Measurements from ENCODE around the gene SPATA9.

The SPATA9 gene

DNA sequence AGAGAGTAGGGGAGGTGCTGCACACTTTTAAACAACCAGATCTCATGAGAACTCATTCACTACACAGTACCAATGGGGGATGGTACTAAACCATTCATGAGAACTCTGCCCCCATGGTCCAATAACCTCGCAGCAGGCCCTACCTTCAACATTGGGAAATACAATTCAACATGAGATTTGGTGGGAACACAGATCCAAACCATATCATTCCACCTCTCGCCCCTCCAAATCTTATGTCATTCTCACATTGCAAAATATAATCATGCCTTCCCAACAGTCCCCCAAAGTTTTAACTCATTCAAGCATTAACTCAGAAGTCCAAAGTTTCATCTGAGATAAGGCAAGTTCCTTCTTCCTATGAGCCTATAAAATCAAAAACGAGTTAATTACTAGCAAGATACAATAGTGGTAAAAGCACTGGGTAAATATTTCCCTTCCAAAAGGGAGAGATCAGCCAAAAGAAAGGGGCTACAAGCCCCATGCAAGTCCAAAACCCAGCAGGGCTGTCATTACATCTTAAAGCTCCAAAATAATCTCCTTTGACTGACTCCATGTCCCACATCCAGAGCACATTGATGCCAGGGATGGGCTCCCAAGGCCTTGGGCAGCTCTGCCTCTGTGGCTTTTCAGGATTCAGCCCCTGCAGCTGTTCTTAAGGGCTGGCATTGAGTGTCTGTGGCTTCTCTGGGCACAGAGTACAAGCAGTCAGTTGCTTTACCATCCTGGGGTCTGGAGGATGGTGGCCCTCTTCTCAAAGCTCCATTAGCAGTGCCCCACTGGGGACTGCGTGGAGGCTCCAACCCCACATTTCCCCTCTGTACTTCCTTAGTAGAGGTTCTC lies 54.6 kb downstream of the SPATA9 start:
- no peak overlapping the region for H3K4me3 ChIP-seq (ENCODE audit: insufficient read depth, low read depth, low read length)
- H3K9me3 ChIP-seq (ENCODE audit: control insufficient read depth, low read length) = no peaks in the 10 kb centered on the region
- H3K4me1 ChIP-seq (ENCODE audit: control insufficient read depth, insufficient read depth, low read length) = no peaks in the 10 kb centered on the region
- peaks cover 9% of the 10 kb centered on the region for H3K27me3 ChIP-seq (ENCODE audit: control insufficient read depth, insufficient read depth, low read length, poor library complexity, severe bottlenecking)
- H3K36me3 ChIP-seq (ENCODE audit: control insufficient read depth, insufficient read depth, low read length) = no peaks in the 10 kb centered on the region
- no peak overlapping the region for H3K27ac ChIP-seq (ENCODE audit: insufficient read depth, low read depth, low read length, poor library complexity, severe bottlenecking)
- WGBS, 2 experiments = 90% methylated on average over 3 to 4 of the region's 4 CpGs

DNA sequence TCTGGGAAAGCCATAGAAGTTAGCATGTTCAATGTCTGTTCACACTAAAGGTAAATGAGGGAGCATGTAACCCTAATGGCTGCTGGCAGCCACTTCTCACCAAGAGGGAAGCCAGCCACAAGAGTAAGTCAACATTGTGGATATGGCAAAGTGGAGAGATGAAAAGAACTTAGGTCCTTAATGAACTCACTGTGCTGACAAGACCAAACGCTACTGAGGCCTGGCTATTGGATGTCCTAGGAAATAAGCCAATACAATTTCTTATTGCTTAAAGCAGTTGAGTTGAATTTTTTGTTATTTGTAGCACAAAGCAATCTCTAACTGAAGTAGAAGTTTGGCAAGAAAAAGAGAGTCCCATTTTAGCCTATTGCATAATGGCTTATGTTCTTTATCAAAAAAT lies 56.1 kb downstream of the SPATA9 start:
- Histone ChIP-seq H3K27me3 (ENCODE audit: control insufficient read depth, insufficient read depth, low read length, poor library complexity, severe bottlenecking) (peaks cover 24% of the 10 kb centered on the region), H3K9me3 (ENCODE audit: control insufficient read depth, low read length) (no peaks in the 10 kb centered on the region), H3K36me3 (ENCODE audit: control insufficient read depth, insufficient read depth, low read length) (no peaks in the 10 kb centered on the region), H3K4me1 (ENCODE audit: control insufficient read depth, insufficient read depth, low read length) (no peaks in the 10 kb centered on the region), H3K4me3 (ENCODE audit: insufficient read depth, low read depth, low read length) (no peak overlapping the region), H3K27ac (ENCODE audit: insufficient read depth, low read depth, low read length, poor library complexity, severe bottlenecking) (no peak overlapping the region)
- WGBS, 2 experiments = 94 to 95% methylated on average over 1 of the region's 1 CpG

DNA sequence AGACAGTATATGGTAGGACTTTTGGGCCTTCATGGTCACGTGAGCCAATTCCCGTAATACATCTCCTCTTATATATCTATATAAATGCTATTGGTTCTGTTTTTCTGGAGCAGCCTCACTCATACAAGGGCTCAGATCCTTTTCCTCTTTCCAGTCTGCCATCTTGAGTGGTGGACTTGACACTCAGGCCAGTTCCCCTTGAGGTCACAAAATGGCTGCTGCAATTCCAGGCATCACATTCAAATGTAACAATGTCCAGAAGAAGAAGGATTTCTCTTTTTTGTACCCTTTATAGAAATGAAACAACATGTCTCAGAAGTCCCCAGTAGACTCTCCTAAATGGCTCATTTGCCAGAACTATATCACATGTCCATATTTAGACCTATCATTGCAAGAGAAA lies 58.4 kb downstream of the SPATA9 start:
- Histone ChIP-seq H3K4me1 (ENCODE audit: control insufficient read depth, insufficient read depth, low read length) (no peaks in the 10 kb centered on the region), H3K36me3 (ENCODE audit: control insufficient read depth, insufficient read depth, low read length) (no peaks in the 10 kb centered on the region), H3K27me3 (ENCODE audit: control insufficient read depth, insufficient read depth, low read length, poor library complexity, severe bottlenecking) (peaks cover 47% of the 10 kb centered on the region), H3K4me3 (ENCODE audit: insufficient read depth, low read depth, low read length) (no peak overlapping the region), H3K27ac (ENCODE audit: insufficient read depth, low read depth, low read length, poor library complexity, severe bottlenecking) (no peak overlapping the region), H3K9me3 (ENCODE audit: control insufficient read depth, low read length) (no peaks in the 10 kb centered on the region)
- 100% methylated on average over 1 to 2 of the region's 2 CpGs for WGBS, 2 experiments

DNA sequence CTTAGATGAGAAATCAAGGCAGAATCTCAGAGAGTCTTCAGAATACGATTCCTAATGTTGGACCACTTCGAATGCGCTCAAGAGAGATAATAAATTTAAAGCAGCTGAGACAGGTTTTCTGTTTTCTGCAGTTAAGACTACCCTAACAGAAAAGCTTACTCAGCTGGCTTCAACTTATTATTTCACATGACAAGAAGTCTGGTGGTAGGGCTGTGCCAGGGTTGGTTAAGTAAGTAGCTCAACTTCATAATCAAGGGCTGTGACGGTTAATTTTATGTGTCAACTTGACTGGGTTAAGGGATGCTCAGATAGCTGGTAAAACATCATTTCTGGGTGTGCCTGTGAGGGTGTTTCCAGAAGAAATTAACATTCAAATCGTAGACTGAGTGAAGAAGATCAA lies 59.1 kb downstream of the SPATA9 start:
- H3K27me3 ChIP-seq (ENCODE audit: control insufficient read depth, insufficient read depth, low read length, poor library complexity, severe bottlenecking) = peaks cover 54% of the 10 kb centered on the region
- H3K27ac ChIP-seq (ENCODE audit: insufficient read depth, low read depth, low read length, poor library complexity, severe bottlenecking) = no peak overlapping the region
- no peaks in the 10 kb centered on the region for H3K36me3 ChIP-seq (ENCODE audit: control insufficient read depth, insufficient read depth, low read length)

DNA sequence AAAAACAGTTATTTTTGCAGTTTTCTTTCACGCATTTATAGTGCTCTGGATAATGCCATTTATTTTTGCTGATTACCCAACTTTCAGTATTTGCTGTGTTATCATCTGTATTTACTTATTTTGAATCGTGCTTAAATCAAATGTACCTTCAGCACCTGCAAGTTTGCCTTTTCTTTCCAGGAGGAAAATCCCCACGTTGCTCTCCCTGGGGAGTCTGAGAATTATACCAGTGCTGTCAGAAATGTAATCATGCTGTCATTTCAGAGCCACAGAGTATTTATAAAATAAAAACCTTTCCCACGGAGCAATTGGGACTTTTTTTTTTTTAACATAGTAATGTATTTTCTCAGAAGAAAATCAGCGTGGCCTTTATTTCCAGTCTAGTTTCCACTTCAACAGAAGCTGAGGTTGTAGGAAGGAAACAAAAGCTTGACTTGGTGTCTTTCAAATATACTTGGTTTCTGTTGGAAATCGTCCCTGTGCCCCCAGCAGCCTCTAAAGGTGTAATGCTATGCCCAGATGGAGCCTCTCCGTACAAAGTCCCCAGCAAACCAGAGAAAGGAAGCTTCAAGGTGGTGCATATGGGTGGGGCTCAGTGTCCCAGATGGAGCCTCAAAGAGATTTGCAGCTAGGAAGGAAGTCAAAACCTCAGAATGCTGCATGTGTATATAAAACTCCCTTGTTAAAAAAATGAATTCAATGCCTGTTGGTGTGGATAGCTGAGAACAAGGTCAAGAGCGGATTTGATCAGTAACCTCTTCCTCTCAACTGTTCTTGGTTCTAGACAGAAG lies 60.8 kb downstream of the SPATA9 start:
- Histone ChIP-seq H3K27me3 (ENCODE audit: control insufficient read depth, insufficient read depth, low read length, poor library complexity, severe bottlenecking) (peaks cover 68% of the 10 kb centered on the region), H3K4me1 (ENCODE audit: control insufficient read depth, insufficient read depth, low read length) (no peaks in the 10 kb centered on the region), H3K27ac (ENCODE audit: insufficient read depth, low read depth, low read length, poor library complexity, severe bottlenecking) (no peak overlapping the region), H3K9me3 (ENCODE audit: control insufficient read depth, low read length) (no peaks in the 10 kb centered on the region), H3K36me3 (ENCODE audit: control insufficient read depth, insufficient read depth, low read length) (no peaks in the 10 kb centered on the region), H3K4me3 (ENCODE audit: insufficient read depth, low read depth, low read length) (no peak overlapping the region)
- WGBS, 2 experiments = 67 to 78% methylated on average over 6 to 8 of the region's 8 CpGs

More for the DNA sequence above, 59.1 kb downstream of the SPATA9 start:
- Histone ChIP-seq H3K4me3 (ENCODE audit: insufficient read depth, low read depth, low read length) (no peak overlapping the region), H3K4me1 (ENCODE audit: control insufficient read depth, insufficient read depth, low read length) (no peaks in the 10 kb centered on the region), H3K9me3 (ENCODE audit: control insufficient read depth, low read length) (no peaks in the 10 kb centered on the region)
- WGBS, 2 experiments = 95 to 96% methylated on average over 5 of the region's 5 CpGs

DNA sequence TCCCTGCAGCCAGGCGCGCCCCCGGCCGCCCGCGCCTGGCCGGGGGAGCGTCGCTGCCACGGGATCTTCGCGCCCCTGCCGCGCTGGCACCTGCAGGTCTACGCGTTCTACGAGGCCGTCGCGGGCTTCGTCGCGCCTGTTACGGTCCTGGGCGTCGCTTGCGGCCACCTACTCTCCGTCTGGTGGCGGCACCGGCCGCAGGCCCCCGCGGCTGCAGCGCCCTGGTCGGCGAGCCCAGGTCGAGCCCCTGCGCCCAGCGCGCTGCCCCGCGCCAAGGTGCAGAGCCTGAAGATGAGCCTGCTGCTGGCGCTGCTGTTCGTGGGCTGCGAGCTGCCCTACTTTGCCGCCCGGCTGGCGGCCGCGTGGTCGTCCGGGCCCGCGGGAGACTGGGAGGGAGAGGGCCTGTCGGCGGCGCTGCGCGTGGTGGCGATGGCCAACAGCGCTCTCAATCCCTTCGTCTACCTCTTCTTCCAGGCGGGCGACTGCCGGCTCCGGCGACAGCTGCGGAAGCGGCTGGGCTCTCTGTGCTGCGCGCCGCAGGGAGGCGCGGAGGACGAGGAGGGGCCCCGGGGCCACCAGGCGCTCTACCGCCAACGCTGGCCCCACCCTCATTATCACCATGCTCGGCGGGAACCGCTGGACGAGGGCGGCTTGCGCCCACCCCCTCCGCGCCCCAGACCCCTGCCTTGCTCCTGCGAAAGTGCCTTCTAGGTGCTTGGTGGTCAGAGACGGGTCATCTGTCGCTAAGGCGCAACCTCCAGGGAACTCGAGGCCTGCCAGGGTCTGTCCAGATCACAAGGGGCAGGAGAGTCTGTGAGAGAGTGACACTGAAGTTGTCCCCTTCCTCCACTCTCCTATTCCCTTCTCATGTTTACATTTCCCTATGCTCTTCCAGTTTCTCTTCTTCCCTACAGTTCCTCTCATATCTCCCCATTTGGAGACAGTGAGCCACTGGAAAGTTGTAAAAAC lies 61.6 kb downstream of the SPATA9 start:
- peak overlapping the region; percentile 46 for H3K4me3 ChIP-seq (ENCODE audit: insufficient read depth, low read depth, low read length)
- H3K27me3 ChIP-seq (ENCODE audit: control insufficient read depth, insufficient read depth, low read length, poor library complexity, severe bottlenecking) = peaks cover 71% of the 10 kb centered on the region
- H3K36me3 ChIP-seq (ENCODE audit: control insufficient read depth, insufficient read depth, low read length) = no peaks in the 10 kb centered on the region
- H3K4me1 ChIP-seq (ENCODE audit: control insufficient read depth, insufficient read depth, low read length) = no peaks in the 10 kb centered on the region
- H3K9me3 ChIP-seq (ENCODE audit: control insufficient read depth, low read length) = no peaks in the 10 kb centered on the region
- WGBS, 2 experiments = 1% methylated on average over 92 of the region's 92 CpGs
- H3K27ac ChIP-seq (ENCODE audit: insufficient read depth, low read depth, low read length, poor library complexity, severe bottlenecking) = no peak overlapping the region

DNA sequence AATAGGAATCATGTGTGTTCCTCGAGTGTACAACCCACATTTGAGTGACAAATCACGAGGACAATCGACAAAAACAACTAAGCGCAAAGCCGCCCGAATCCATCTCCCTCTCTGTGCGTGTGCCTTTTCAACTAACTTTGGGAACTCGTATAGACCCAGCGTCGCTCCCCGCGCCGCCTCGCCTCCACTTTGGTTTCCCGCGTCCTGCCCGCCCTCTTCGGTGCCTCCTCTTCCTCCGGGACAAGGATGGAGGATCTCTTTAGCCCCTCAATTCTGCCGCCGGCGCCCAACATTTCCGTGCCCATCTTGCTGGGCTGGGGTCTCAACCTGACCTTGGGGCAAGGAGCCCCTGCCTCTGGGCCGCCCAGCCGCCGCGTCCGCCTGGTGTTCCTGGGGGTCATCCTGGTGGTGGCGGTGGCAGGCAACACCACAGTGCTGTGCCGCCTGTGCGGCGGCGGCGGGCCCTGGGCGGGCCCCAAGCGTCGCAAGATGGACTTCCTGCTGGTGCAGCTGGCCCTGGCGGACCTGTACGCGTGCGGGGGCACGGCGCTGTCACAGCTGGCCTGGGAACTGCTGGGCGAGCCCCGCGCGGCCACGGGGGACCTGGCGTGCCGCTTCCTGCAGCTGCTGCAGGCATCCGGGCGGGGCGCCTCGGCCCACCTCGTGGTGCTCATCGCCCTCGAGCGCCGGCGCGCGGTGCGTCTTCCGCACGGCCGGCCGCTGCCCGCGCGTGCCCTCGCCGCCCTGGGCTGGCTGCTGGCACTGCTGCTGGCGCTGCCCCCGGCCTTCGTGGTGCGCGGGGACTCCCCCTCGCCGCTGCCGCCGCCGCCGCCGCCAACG lies 62.5 kb downstream of the SPATA9 start, which contains the start of gene GPR150:
Gene GPR150, plus strand, starts transcription at position 58 of the 840 bp plus-strand sequence. Its CDS starts 189 bp downstream, at position 247.
- WGBS, 2 experiments = 1 to 2% methylated on average over 85 of the region's 85 CpGs
- peaks cover 71% of the 10 kb centered on the region for H3K27me3 ChIP-seq (ENCODE audit: control insufficient read depth, insufficient read depth, low read length, poor library complexity, severe bottlenecking)
- H3K4me3 ChIP-seq (ENCODE audit: insufficient read depth, low read depth, low read length) = peak within 1 kb of the TSS; percentile 46
- no peaks in the 10 kb centered on the region for H3K9me3 ChIP-seq (ENCODE audit: control insufficient read depth, low read length)
- H3K4me1 ChIP-seq (ENCODE audit: control insufficient read depth, insufficient read depth, low read length) = no peaks in the 10 kb centered on the region
- no peak within 1 kb of the TSS for H3K27ac ChIP-seq (ENCODE audit: insufficient read depth, low read depth, low read length, poor library complexity, severe bottlenecking)
- H3K36me3 ChIP-seq (ENCODE audit: control insufficient read depth, insufficient read depth, low read length) = no peaks in the 10 kb centered on the region

DNA sequence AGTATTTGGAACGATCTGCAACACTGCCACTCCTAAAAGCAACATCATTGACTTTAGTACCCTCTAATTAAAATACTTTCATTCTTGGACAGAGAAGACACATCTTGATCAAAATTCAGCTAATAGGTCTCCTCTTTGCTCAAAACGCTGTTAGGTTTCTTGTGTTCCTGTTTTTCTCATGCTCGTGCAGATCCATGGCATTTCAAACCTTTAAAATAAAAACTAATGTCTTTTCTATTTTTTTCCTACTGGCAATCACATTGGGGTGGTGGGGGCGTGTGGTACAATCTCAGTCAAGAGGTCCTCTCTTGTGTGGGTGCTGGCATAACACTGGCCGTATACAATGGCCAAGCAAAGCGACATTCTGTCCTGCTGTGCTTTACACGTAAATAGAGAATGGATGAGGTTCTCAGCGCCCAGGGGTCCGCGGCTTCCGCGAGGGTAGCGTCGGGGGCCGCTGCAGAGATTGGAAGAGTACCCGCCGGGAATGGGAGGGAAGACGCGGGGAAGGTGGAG lies 63.2 kb downstream of the SPATA9 start:
- no peak overlapping the region for H3K27ac ChIP-seq (ENCODE audit: insufficient read depth, low read depth, low read length, poor library complexity, severe bottlenecking)
- 9 to 12% methylated on average over 19 of the region's 19 CpGs for WGBS, 2 experiments
- no peaks in the 10 kb centered on the region for H3K9me3 ChIP-seq (ENCODE audit: control insufficient read depth, low read length)
- H3K4me3 ChIP-seq (ENCODE audit: insufficient read depth, low read depth, low read length) = no peak overlapping the region
- no peaks in the 10 kb centered on the region for H3K4me1 ChIP-seq (ENCODE audit: control insufficient read depth, insufficient read depth, low read length)
- no peaks in the 10 kb centered on the region for H3K36me3 ChIP-seq (ENCODE audit: control insufficient read depth, insufficient read depth, low read length)
- H3K27me3 ChIP-seq (ENCODE audit: control insufficient read depth, insufficient read depth, low read length, poor library complexity, severe bottlenecking) = peaks cover 71% of the 10 kb centered on the region

DNA sequence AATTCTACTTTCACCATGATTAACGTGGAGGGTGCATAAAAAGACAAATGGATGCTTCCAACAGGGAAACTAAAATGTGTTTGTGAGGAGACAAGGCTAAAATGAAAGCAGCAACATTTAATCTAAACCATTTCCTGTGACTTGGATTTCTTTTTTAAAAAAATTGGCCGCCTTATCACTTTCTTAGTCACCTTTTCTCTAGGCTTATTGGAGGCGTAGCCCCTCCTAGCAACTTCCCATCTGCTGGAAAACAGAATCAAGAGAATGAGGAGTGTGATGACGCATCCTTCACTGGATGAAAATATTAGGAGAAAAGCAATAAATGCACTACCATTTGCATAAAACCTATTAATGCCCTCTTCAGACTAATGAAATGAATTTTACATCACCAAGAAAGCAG lies 63.7 kb downstream of the SPATA9 start:
- Histone ChIP-seq H3K27me3 (ENCODE audit: control insufficient read depth, insufficient read depth, low read length, poor library complexity, severe bottlenecking) (peaks cover 70% of the 10 kb centered on the region), H3K4me1 (ENCODE audit: control insufficient read depth, insufficient read depth, low read length) (no peaks in the 10 kb centered on the region), H3K27ac (ENCODE audit: insufficient read depth, low read depth, low read length, poor library complexity, severe bottlenecking) (no peak overlapping the region), H3K4me3 (ENCODE audit: insufficient read depth, low read depth, low read length) (no peak overlapping the region), H3K36me3 (ENCODE audit: control insufficient read depth, insufficient read depth, low read length) (no peaks in the 10 kb centered on the region), H3K9me3 (ENCODE audit: control insufficient read depth, low read length) (no peaks in the 10 kb centered on the region)
- WGBS, 2 experiments = 82 to 86% methylated on average over 4 of the region's 4 CpGs

All from ectodermal cell (in vitro differentiated cells).